SK-N-SH (cell line): ENCODE results near the gene FAM43A. TPM values are rescaled to one million over a fixed set of nuclear protein-coding genes. Genes with fewer than 3 reads are reported as not detected.

Source experiments
- CTCF ChIA-PET: fragments of 300-600, 350-600 bp; formaldehyde crosslinking; extraction: SDS; loops from one replicate; lab custom pipeline; 2021; lab: Yijun Ruan, JAX
- POLR2A ChIA-PET: fragments of 350-600 bp; sonication (Branson Sonifier 250); formaldehyde crosslinking; extraction: SDS; loops from one replicate; lab custom pipeline; 2020; ENCODE audit warnings: antibody characterized with exemption, inconsistent platforms; lab: Yijun Ruan, JAX
- DNase-seq: peaks from one replicate; pipeline ENCODE4 v3.0.0; 2012
- H2AFZ ChIP-seq: fragments of 200-600 bp; sonication (generic); 2 replicates; pipeline ENCODE4 v1.8.1; 2016; ENCODE audit warnings: antibody characterized with exemption, mild to moderate bottlenecking, low read depth
- H3F3A ChIP-seq: fragments of 200-600 bp; sonication (generic); replicated peaks from 2 replicates; pipeline ENCODE3; 2016; ENCODE audit warnings: antibody characterized with exemption, mild to moderate bottlenecking; ENCODE audit not compliant: insufficient read depth
- H3K27ac ChIP-seq, 2 experiments: fragments of 200-500 bp in 1 of 2; fragments of 200-600 bp in 1 of 2; sonication (Bioruptor generic) in 1 of 2; sonication (generic), shearing (Covaris generic) in 1 of 2; 2 replicates each; pipeline versions ENCODE4 v1.5.1 to v1.6.1; 2014 to 2016; ENCODE audit warnings: low read depth in 2 of 2, inconsistent platforms in 1 of 2, low read length in 1 of 2, mild to moderate bottlenecking in 1 of 2, mixed read lengths in 1 of 2
- H3K27me3 ChIP-seq: fragments of 200-600 bp; sonication (generic), shearing (Covaris generic); 2 replicates; pipeline ENCODE4 v1.6.1; 2016; ENCODE audit warnings: mixed run types; ENCODE audit not compliant: insufficient read depth
- H3K36me3 ChIP-seq, 2 experiments: fragments of 200-500 bp in 1 of 2; fragments of 200-600 bp in 1 of 2; sonication (Bioruptor generic) in 1 of 2; sonication (generic) in 1 of 2; replicated peaks in 1 of 2; 2 replicates each; pipeline versions ENCODE3 to v1.5.1; 2014 to 2016; ENCODE audit warnings: low read length in 1 of 2, mild to moderate bottlenecking in 1 of 2; ENCODE audit not compliant: insufficient read depth in 2 of 2, control insufficient read depth in 1 of 2
- H3K4me1 ChIP-seq, 2 experiments: fragments of 200-500 bp in 1 of 2; fragments of 200-600 bp in 1 of 2; sonication (Bioruptor generic) in 1 of 2; sonication (generic), shearing (Covaris generic) in 1 of 2; 2 replicates each; pipeline versions ENCODE4 v1.5.1 to v1.6.1; 2014 to 2016; ENCODE audit warnings: low read depth in 1 of 2, low read length in 1 of 2, mixed run types in 1 of 2; ENCODE audit not compliant: insufficient read depth in 2 of 2, control insufficient read depth in 1 of 2
- H3K4me2 ChIP-seq: fragments of 200-600 bp; sonication (generic), shearing (Covaris generic); 2 replicates; pipeline ENCODE4 v1.6.1; 2017; ENCODE audit warnings: mixed run types
- H3K4me3 ChIP-seq, 2 experiments: fragments of 200-500 bp in 1 of 2; fragments of 200-600 bp in 1 of 2; sonication (Bioruptor generic) in 1 of 2; sonication (generic), shearing (Covaris generic) in 1 of 2; 2 replicates each; pipeline versions ENCODE4 v1.5.1 to v1.8.1; 2014 to 2016; ENCODE audit warnings: low read depth in 2 of 2, inconsistent platforms in 1 of 2, low read length in 1 of 2, mild to moderate bottlenecking in 1 of 2, mixed read lengths in 1 of 2, moderate library complexity in 1 of 2
- H3K79me2 ChIP-seq: fragments of 200-600 bp; sonication (generic); 2 replicates; pipeline ENCODE4 v1.8.1; 2017; ENCODE audit warnings: mild to moderate bottlenecking; ENCODE audit not compliant: insufficient read depth
- H3K9ac ChIP-seq: fragments of 200-600 bp; sonication (generic); 2 replicates; pipeline ENCODE4 v1.6.1; 2017; ENCODE audit warnings: mixed run types
- H3K9me2 ChIP-seq: fragments of 200-600 bp; sonication (generic); 2 replicates; pipeline ENCODE4 v1.6.1; 2017; ENCODE audit warnings: mixed run types
- H3K9me3 ChIP-seq: fragments of 200-600 bp; sonication (generic); 2 replicates; pipeline ENCODE4 v1.6.1; 2017; ENCODE audit warnings: mixed run types, mild to moderate bottlenecking, moderate library complexity
- H4K20me1 ChIP-seq: fragments of 200-600 bp; sonication (generic); 2 replicates; pipeline ENCODE4 v1.6.1; 2017; ENCODE audit warnings: mild to moderate bottlenecking, mixed run types; ENCODE audit not compliant: insufficient read depth
- CHD2 ChIP-seq: fragments of 150-350 bp; IDR thresholded peaks from 2 replicates; pipeline ENCODE4 v1.6.1; 2018; ENCODE audit warnings: low read length; ENCODE audit not compliant: partially characterized antibody
- EZH2phosphoT487 ChIP-seq: fragments of 200-600 bp; sonication (generic); IDR thresholded peaks from 2 replicates; pipeline ENCODE4 v1.6.1; 2017; ENCODE audit warnings: low read depth, mixed run types, mild to moderate bottlenecking, antibody characterized with exemption, moderate library complexity, borderline replicate concordance
- FOSL2 ChIP-seq: IDR thresholded peaks from 2 replicates; pipeline ENCODE4 v1.4.0; 2012; ENCODE audit warnings: low read depth, mild to moderate bottlenecking, moderate library complexity, borderline replicate concordance
- FOXJ3 ChIP-seq: sonication (generic); formaldehyde crosslinking; IDR thresholded peaks from 2 replicates; pipeline ENCODE4 v1.5.1; 2020; ENCODE audit warnings: mild to moderate bottlenecking, missing genetic modification reagents
- FOXM1 ChIP-seq: IDR thresholded peaks from 2 replicates; pipeline ENCODE4 v1.4.0; 2012; ENCODE audit warnings: low read depth, mild to moderate bottlenecking
- JUND ChIP-seq: IDR thresholded peaks from 2 replicates; pipeline ENCODE4 v1.4.0; 2012
- MAX ChIP-seq: IDR thresholded peaks from 2 replicates; pipeline ENCODE4 v1.4.0; 2012; ENCODE audit warnings: low read depth
- MXI1 ChIP-seq: IDR thresholded peaks from 2 replicates; pipeline ENCODE4 v1.6.1; 2012; ENCODE audit warnings: mild to moderate bottlenecking, low read depth, low read length, improper control_type of control experiment
- NRF1 ChIP-seq: IDR thresholded peaks from 2 replicates; pipeline ENCODE4 v1.6.1; 2012; ENCODE audit warnings: low read depth, mild to moderate bottlenecking, low read length
- POLR2AphosphoS5 ChIP-seq: IDR thresholded peaks from 2 replicates; pipeline ENCODE4 v1.6.1; 2012; ENCODE audit warnings: low read depth, low read length
- REST ChIP-seq: IDR thresholded peaks from 2 replicates; pipeline ENCODE4 v1.6.1; 2012; ENCODE audit warnings: mild to moderate bottlenecking, low read depth, low read length, moderate library complexity
- RXRA ChIP-seq: IDR thresholded peaks from 2 replicates; pipeline ENCODE4 v1.4.0; 2012; ENCODE audit warnings: low read depth, mild to moderate bottlenecking, borderline replicate concordance
- TAF1 ChIP-seq: IDR thresholded peaks from 2 replicates; pipeline ENCODE4 v1.6.1; 2012; ENCODE audit warnings: low read depth, mild to moderate bottlenecking, low read length, moderate library complexity, borderline replicate concordance
- TEAD4 ChIP-seq: IDR thresholded peaks from 2 replicates; pipeline ENCODE4 v1.4.0; 2012; ENCODE audit warnings: mild to moderate bottlenecking, borderline replicate concordance; ENCODE audit not compliant: insufficient read depth
- YY1 ChIP-seq: IDR thresholded peaks from 2 replicates; pipeline ENCODE4 v1.4.0; 2012; ENCODE audit warnings: low read depth, mild to moderate bottlenecking
- ZBTB33 ChIP-seq: IDR thresholded peaks from 2 replicates; pipeline ENCODE4 v1.4.0; 2012; ENCODE audit warnings: low read depth, borderline replicate concordance
- WGBS: methylation state at CpG from one replicate; pipeline ENCODE4 v1.1.6; 2017; ENCODE audit warnings: low lambda C conversion rate; 5-methylcytosine and 5-hydroxymethylcytosine counted together
- polyA plus RNA-seq, 3 experiments: library from polyadenylated mRNA; depleted of rRNA; stranded (reverse); fragments of >200 nt; gene quantifications; 2 replicates each; pipeline ENCODE4 v1.2.3, GENCODE V29; 2012
- TF ChIP-seq, protein P1 (sequence below): IDR thresholded peaks from 2 replicates; pipeline ENCODE4; 2012
- TF ChIP-seq, protein P2 (sequence below): fragments of 200-600 bp; sonication (generic); IDR thresholded peaks from 2 replicates; pipeline ENCODE4 v1.6.1; 2017; ENCODE audit warnings: antibody characterized with exemption, mild to moderate bottlenecking, moderate library complexity

Gene FAM43A
- polyA plus RNA-seq, 1 of the 3 experiments (the other 2 are of a cell fraction) = 2.4 TPM

DNA sequence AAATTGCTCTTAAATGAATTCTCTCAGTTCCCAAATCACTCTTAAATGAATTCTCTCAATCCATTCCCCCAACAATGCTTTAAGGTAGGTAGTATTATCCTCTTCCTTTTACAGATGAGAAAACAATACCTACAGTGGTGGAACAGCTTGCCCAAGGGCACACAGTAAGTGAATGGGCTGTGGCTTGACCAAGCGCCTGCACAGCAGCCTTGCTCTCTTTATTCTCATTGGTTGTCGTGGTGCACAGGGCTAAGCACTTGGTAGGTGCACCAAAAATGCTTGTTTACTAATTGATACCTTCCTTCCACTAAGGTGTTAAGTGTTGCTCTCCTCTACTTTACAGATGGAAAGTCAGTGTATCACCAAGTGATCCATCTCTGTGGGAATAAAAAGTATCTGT is 43.3 kb downstream of the FAM43A start:
- DNase-seq = no peak
- no peak overlapping the region for H3K4me2 ChIP-seq
- H3K27me3 ChIP-seq = peaks cover 15% of the 10 kb centered on the region; the same call in 1 of the 2 replicates
- no peaks in the 10 kb centered on the region for H4K20me1 ChIP-seq
- H3K4me3 ChIP-seq = no peak overlapping the region
- no peaks in the 10 kb centered on the region for H3K9me3 ChIP-seq
- no peaks in the 10 kb centered on the region for H3F3A ChIP-seq
- peaks cover 0 to 10% of the 10 kb centered on the region in 2 experiments; a peak in 1 of 4 replicates for H3K4me1 ChIP-seq
- H3K79me2 ChIP-seq = no peaks in the 10 kb centered on the region
- ChIA-PET POLR2A (interaction anchor here (0.9 kb wide), 1 partner anchor 13 kb away, joined by 5 read pairs; no protein-coding TSS in a partner anchor), CTCF (interaction anchor here (0.8 kb wide), 1 partner anchor 46 kb away, joined by 3 read pairs; no protein-coding TSS in a partner anchor)
- 54% methylated on average over 2 of the region's 2 CpGs for WGBS
- no peak overlapping the region for H2AFZ ChIP-seq
- H3K9ac ChIP-seq = no peak overlapping the region
- no peaks in the 10 kb centered on the region for H3K9me2 ChIP-seq
- no peaks in the 10 kb centered on the region for H3K36me3 ChIP-seq
- no peak overlapping the region for H3K27ac ChIP-seq
- no peak for TF ChIP-seq TAF1
- TF ChIP-seq EZH2phosphoT487 = no peak
- TF ChIP-seq YY1 = no peak
- no peak for TF ChIP-seq REST
- no peak for TF ChIP-seq JUND
- TF ChIP-seq FOXJ3 (CRISPR knock-in tag) = no peak

DNA sequence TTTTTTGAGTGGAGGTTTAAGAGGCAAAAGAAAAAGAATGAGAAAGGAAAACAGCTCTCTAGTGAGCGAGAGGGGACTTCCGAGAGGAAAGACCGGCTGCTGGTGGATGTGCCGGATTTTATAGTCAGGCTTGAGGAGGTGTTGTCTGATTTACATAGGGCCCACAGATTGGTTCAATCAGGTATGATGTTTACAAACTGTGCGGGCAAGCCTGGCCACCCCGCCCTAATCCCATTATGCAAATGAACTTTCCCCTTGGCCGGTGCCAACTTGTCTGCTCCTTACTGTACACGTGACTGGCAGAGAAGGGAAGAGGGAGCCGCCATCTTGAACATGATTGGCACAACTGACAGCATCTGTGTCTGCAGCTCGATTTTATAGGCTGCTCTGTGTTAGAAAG is 44.7 kb downstream of the FAM43A start:
- Histone ChIP-seq H3K4me2 (no peak overlapping the region), H4K20me1 (no peaks in the 10 kb centered on the region), H3K4me1 (peaks cover 0 to 10% of the 10 kb centered on the region in 2 experiments; a peak in 1 of 4 replicates), H2AFZ (no peak overlapping the region), H3K9me2 (no peaks in the 10 kb centered on the region), H3K9me3 (peaks cover 4% of the 10 kb centered on the region; the same call in 1 of the 2 replicates), H3K9ac (no peak overlapping the region), H3K36me3 (no peaks in the 10 kb centered on the region), H3F3A (no peaks in the 10 kb centered on the region), H3K27me3 (peaks cover 15% of the 10 kb centered on the region; the same call in 1 of the 2 replicates), H3K4me3 (no peak overlapping the region), H3K27ac (no peak overlapping the region), H3K79me2 (no peaks in the 10 kb centered on the region)
- no peak for DNase-seq
- POLR2A ChIA-PET = no interaction called here
- CTCF ChIA-PET = no interaction called here
- WGBS = 62% methylated on average over 9 of the region's 10 CpGs
- TF ChIP-seq, protein P1, sequence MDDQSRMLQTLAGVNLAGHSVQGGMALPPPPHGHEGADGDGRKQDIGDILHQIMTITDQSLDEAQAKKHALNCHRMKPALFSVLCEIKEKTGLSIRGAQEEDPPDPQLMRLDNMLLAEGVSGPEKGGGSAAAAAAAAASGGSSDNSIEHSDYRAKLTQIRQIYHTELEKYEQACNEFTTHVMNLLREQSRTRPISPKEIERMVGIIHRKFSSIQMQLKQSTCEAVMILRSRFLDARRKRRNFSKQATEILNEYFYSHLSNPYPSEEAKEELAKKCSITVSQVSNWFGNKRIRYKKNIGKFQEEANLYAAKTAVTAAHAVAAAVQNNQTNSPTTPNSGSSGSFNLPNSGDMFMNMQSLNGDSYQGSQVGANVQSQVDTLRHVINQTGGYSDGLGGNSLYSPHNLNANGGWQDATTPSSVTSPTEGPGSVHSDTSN = no peak
- no peak for TF ChIP-seq FOXM1
- no peak for TF ChIP-seq POLR2AphosphoS5
- no peak for TF ChIP-seq JUND
- no peak for TF ChIP-seq FOXJ3 (CRISPR knock-in tag)
- TF ChIP-seq ZBTB33 = no peak
- no peak for TF ChIP-seq FOSL2
- TF ChIP-seq RXRA = no peak
- no peak for TF ChIP-seq TAF1
- no peak for TF ChIP-seq NRF1
- TF ChIP-seq CHD2 = no peak
- no peak for TF ChIP-seq MAX
- TF ChIP-seq TEAD4 = no peak
- TF ChIP-seq, protein P2, sequence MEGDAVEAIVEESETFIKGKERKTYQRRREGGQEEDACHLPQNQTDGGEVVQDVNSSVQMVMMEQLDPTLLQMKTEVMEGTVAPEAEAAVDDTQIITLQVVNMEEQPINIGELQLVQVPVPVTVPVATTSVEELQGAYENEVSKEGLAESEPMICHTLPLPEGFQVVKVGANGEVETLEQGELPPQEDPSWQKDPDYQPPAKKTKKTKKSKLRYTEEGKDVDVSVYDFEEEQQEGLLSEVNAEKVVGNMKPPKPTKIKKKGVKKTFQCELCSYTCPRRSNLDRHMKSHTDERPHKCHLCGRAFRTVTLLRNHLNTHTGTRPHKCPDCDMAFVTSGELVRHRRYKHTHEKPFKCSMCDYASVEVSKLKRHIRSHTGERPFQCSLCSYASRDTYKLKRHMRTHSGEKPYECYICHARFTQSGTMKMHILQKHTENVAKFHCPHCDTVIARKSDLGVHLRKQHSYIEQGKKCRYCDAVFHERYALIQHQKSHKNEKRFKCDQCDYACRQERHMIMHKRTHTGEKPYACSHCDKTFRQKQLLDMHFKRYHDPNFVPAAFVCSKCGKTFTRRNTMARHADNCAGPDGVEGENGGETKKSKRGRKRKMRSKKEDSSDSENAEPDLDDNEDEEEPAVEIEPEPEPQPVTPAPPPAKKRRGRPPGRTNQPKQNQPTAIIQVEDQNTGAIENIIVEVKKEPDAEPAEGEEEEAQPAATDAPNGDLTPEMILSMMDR = no peak
- TF ChIP-seq MXI1 = no peak
